Cerebellar cortex (tissue), 1 donor: ENCODE measurements around the gene LMNA.
A peak's percentile ranks its signal among the peaks of the same experiment; 100 is the strongest.

Experiments
- DNase-seq: peaks from one replicate; pipeline ENCODE4 v3.0.0-alpha.2; 2015; ENCODE audit warnings: low spot score

LMNA gene

GRCh38 chr1:156081917-156082308 is 32.6 kb upstream of the LMNA start:
- no peak for DNase-seq

- DNase-seq: peak; percentile 85
Observed at GRCh38 chr1:156082309-156083091, 32.0 kb upstream of the LMNA start, which contains the start of gene MEX3A. Gene MEX3A (minus strand): TSS chr1:156082465. CDS start chr1:156081998, 467 bp downstream.

GRCh38 chr1:156083800-156084790 is 30.4 kb upstream of the LMNA start:
- DNase-seq: no peak

- DNase-seq: no peak
Observed at GRCh38 chr1:156086256-156086662, 28.3 kb upstream of the LMNA start.

- no peak for DNase-seq
Observed at GRCh38 chr1:156089704-156090103, 24.8 kb upstream of the LMNA start.

GRCh38 chr1:156090138-156090839 is 24.2 kb upstream of the LMNA start:
- no peak for DNase-seq

GRCh38 chr1:156090840-156091188 is 23.7 kb upstream of the LMNA start:
- DNase-seq: peak; percentile 94

- no peak for DNase-seq
Observed at GRCh38 chr1:156091610-156092009, 22.9 kb upstream of the LMNA start.

GRCh38 chr1:156095906-156096508 is 18.5 kb upstream of the LMNA start:
- DNase-seq: no peak

- peak; percentile 78 for DNase-seq
Observed at GRCh38 chr1:156096640-156097391, 17.7 kb upstream of the LMNA start.

- no peak for DNase-seq
Observed at GRCh38 chr1:156097499-156098178, 16.9 kb upstream of the LMNA start.

GRCh38 chr1:156098784-156099183 is 15.7 kb upstream of the LMNA start:
- DNase-seq: no peak

GRCh38 chr1:156099282-156099681 is 15.2 kb upstream of the LMNA start:
- no peak for DNase-seq

- DNase-seq: no peak
Observed at GRCh38 chr1:156100205-156100995, 14.1 kb upstream of the LMNA start.

- DNase-seq: no peak
Observed at GRCh38 chr1:156101880-156102279, 12.6 kb upstream of the LMNA start.

- DNase-seq: no peak
Observed at GRCh38 chr1:156102633-156103511, 11.6 kb upstream of the LMNA start.

- DNase-seq: no peak
Observed at GRCh38 chr1:156103521-156103947, 11.0 kb upstream of the LMNA start.

GRCh38 chr1:156104065-156104810 is 10.3 kb upstream of the LMNA start:
- peak; percentile 54 for DNase-seq
